CD14-positive monocyte (primary cell): ENCODE data around the gene ELP2. TPM values are rescaled to one million over a fixed set of nuclear protein-coding genes. Genes with fewer than 3 reads are reported as not detected.

Experiments used
- DNase-seq, 3 donors: peaks; one replicate each; pipeline ENCODE4 v3.0.0-alpha.2; 2011 to 2022
- H2AFZ ChIP-seq: 2 replicates; pipeline ENCODE4 v1.6.0; 2012; ENCODE audit warnings: mild to moderate bottlenecking, low read depth, low read length, inconsistent platforms; ENCODE audit not compliant: insufficient read depth, poor library complexity, severe bottlenecking
- H3K27ac ChIP-seq, 2 donors: 1 replicate in 1 of 2; 2 replicates in 1 of 2; pipeline ENCODE4 v1.5.1; 2012 to 2013; ENCODE audit warnings: low read length in 2 of 2, control low read depth in 1 of 2, inconsistent platforms in 1 of 2, low read depth in 1 of 2, mild to moderate bottlenecking in 1 of 2
- H3K27me3 ChIP-seq, 2 donors: one replicate each; pipeline versions ENCODE4 v1.6.0 to v1.6.1; 2011 to 2013; ENCODE audit warnings: low read length in 2 of 2; ENCODE audit not compliant: control insufficient read depth in 2 of 2, insufficient read depth in 2 of 2
- H3K36me3 ChIP-seq, 2 donors: replicated peaks in 1 of 2; 1 replicate in 1 of 2; 2 replicates in 1 of 2; pipeline versions ENCODE4 v1.5.1 to v1.6.1; 2012 to 2013; ENCODE audit warnings: low read length in 2 of 2, control low read depth in 1 of 2, inconsistent platforms in 1 of 2, mild to moderate bottlenecking in 1 of 2; ENCODE audit not compliant: insufficient read depth in 2 of 2, control insufficient read depth in 1 of 2
- H3K4me1 ChIP-seq, 2 donors: 1 replicate in 1 of 2; 2 replicates in 1 of 2; pipeline versions ENCODE4 v1.5.1 to v1.6.1; 2012 to 2013; ENCODE audit warnings: low read length in 2 of 2, control low read depth in 1 of 2, inconsistent platforms in 1 of 2, mild to moderate bottlenecking in 1 of 2, moderate library complexity in 1 of 2; ENCODE audit not compliant: insufficient read depth in 2 of 2, control insufficient read depth in 1 of 2
- H3K4me2 ChIP-seq: replicated peaks from 2 replicates; pipeline ENCODE3; 2012; ENCODE audit warnings: low read length, moderate library complexity, mild to moderate bottlenecking; ENCODE audit not compliant: poor library complexity, severe bottlenecking; ENCODE audit errors: extremely low read depth
- H3K4me3 ChIP-seq, 3 experiments: fragments of 200-600 bp in 1 of 3; sonication (generic) in 1 of 3; replicated peaks in 1 of 3; 1 replicate in 2 of 3; 2 replicates in 1 of 3; pipeline ENCODE4 v1.5.1; 2011 to 2013; ENCODE audit warnings: low read length in 3 of 3, mild to moderate bottlenecking in 3 of 3, control low read depth in 2 of 3, low read depth in 2 of 3, inconsistent platforms in 1 of 3, moderate library complexity in 1 of 3
- H3K79me2 ChIP-seq: 2 replicates; pipeline ENCODE4 v1.6.0; 2012; ENCODE audit warnings: mild to moderate bottlenecking, control low read depth, inconsistent platforms, low read length, moderate library complexity; ENCODE audit not compliant: insufficient read depth
- H3K9ac ChIP-seq: 2 replicates; pipeline ENCODE4 v1.6.0; 2017; ENCODE audit warnings: low read length, mild to moderate bottlenecking; ENCODE audit not compliant: insufficient read depth, poor library complexity, severe bottlenecking
- H3K9me3 ChIP-seq, 2 donors: replicated peaks in 1 of 2; 1 replicate in 1 of 2; 2 replicates in 1 of 2; pipeline versions ENCODE4 v1.5.1 to v1.6.1; 2012 to 2013; ENCODE audit warnings: low read length in 2 of 2, control low read depth in 1 of 2; ENCODE audit not compliant: control insufficient read depth in 1 of 2, insufficient read depth in 1 of 2
- H4K20me1 ChIP-seq: 2 replicates; pipeline ENCODE4 v1.6.0; 2012; ENCODE audit warnings: mild to moderate bottlenecking, low read length, control low read depth, moderate library complexity; ENCODE audit not compliant: insufficient read depth
- H3K27ac Mint-ChIP-seq, 7 donors: one replicate each; pipeline ENCODE4 v1.8.0; 2020; ENCODE audit warnings: mild to moderate bottlenecking in 7 of 7, mixed read lengths in 7 of 7, moderate library complexity in 6 of 7, inconsistent platforms in 2 of 7
- H3K27me3 Mint-ChIP-seq, 3 donors: one replicate each; pipeline ENCODE4 v1.8.0; 2021 to 2022; ENCODE audit warnings: low read depth in 3 of 3, mild to moderate bottlenecking in 3 of 3, mixed read lengths in 3 of 3, moderate library complexity in 3 of 3, inconsistent platforms in 1 of 3
- H3K36me3 Mint-ChIP-seq, 2 donors: one replicate each; pipeline ENCODE4 v1.8.0; 2020; ENCODE audit warnings: mixed read lengths in 2 of 2, inconsistent platforms in 1 of 2, mild to moderate bottlenecking in 1 of 2
- H3K4me1 Mint-ChIP-seq: one replicate; pipeline ENCODE4 v1.8.0; 2020; ENCODE audit warnings: mild to moderate bottlenecking, mixed read lengths
- H3K4me3 Mint-ChIP-seq, 2 donors: one replicate each; pipeline ENCODE4 v1.8.0; 2020; ENCODE audit warnings: mild to moderate bottlenecking in 2 of 2, mixed read lengths in 2 of 2, moderate library complexity in 1 of 2
- H3K9me3 Mint-ChIP-seq, 7 donors: one replicate each; pipeline ENCODE4 v1.8.0; 2020 to 2022; ENCODE audit warnings: mixed read lengths in 7 of 7, mild to moderate bottlenecking in 6 of 7, moderate library complexity in 6 of 7, inconsistent platforms in 2 of 7
- whole genome bisulfite sequencing: methylation state at CpG from one replicate; pipeline ENCODE4 v1.1.5; 2013; ENCODE audit warnings: missing lambda C conversion rate; ENCODE audit not compliant: insufficient coverage; 5-methylcytosine and 5-hydroxymethylcytosine counted together
- intact Hi-C, 2 donors: fragments of 100-400 bp; cut with micrococcal nuclease; formaldehyde crosslinking; loops; one replicate each; pipeline versions ENCODE4 v1.15.0 to v1.15.1; 2023
- polyA plus RNA-seq, 3 donors: library from polyadenylated mRNA; depleted of rRNA in 1 of 3; unstranded in 2 of 3; stranded (reverse) in 1 of 3; fragments of 300-500 nt in 2 of 3; fragments of >200 nt in 1 of 3; fragmentation: Illumina TruSeq in 2 of 3; gene quantifications; 1 replicate in 2 of 3; 2 replicates in 1 of 3; pipeline ENCODE4 v1.2.3, GENCODE V29; 2012 to 2021
- TF ChIP-seq, protein P1 (sequence below): fragments of 200-600 bp; IDR thresholded peaks from one replicate; pipeline ENCODE4 v1.8.0; 2022; ENCODE audit warnings: antibody characterized with exemption, mild to moderate bottlenecking

Gene ELP2
- polyA plus RNA-seq, 3 donors: 24.8 to 52.5 (median 27.1) TPM

DNA sequence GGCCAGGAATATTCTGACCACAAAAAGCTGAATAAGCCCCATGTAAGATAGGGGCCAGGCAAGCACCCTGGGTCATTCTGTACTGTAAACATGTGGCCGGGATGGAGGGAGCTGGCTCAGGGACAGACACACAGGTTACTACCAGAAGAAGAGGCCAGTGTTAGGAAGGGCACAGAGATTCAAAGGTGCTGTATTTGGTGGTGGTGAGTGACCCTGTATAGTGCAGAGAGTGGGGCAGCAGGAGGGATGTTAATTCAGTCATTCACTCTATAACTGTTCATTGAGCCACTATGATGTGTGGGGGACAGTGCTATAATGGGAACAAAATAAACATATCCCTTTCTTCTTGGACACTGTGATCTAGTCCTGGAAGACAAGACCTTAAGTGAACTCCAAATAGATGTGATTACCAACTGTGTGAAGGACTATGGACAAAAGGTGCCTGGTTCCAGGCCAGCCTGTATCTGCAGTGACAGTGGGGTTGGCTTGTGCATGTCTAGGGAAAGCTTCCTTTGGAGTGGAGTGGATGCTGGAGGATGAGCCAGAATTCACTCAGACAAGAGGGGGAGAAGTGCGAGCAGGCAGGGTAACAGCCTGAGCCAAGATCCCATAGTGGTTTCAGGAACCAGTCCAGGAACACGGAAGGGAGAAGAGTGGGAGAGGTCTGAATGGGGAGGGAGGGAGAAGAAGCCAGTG, 65.9 kb downstream of the ELP2 start:
- WGBS: 79% methylated on average over 3 of the region's 3 CpGs
- Mint-ChIP-seq H3K36me3 (no peaks in the 10 kb centered on the region), H3K27ac (peak overlapping the region in 1 of 7 donors; percentile 20), H3K27me3 (peaks cover 4 to 10% (median 6%) of the 10 kb centered on the region in 3 donors), H3K9me3 (peaks cover 0 to 3% (median 0%) of the 10 kb centered on the region in 7 donors), H3K4me1 (no peaks in the 10 kb centered on the region), H3K4me3 (no peak overlapping the region)
- Histone ChIP-seq H3K4me3 (no peak overlapping the region), H3K79me2 (no peaks in the 10 kb centered on the region), H3K9ac (no peak overlapping the region), H3K27me3 (no peaks in the 10 kb centered on the region), H3K4me1 (no peaks in the 10 kb centered on the region), H2AFZ (no peak overlapping the region), H3K4me2 (no peak overlapping the region), H3K36me3 (no peaks in the 10 kb centered on the region), H3K27ac (no peak overlapping the region), H3K9me3 (no peaks in the 10 kb centered on the region), H4K20me1 (no peaks in the 10 kb centered on the region)
- intact Hi-C loops: no loop called here
- TF ChIP-seq, protein P1, sequence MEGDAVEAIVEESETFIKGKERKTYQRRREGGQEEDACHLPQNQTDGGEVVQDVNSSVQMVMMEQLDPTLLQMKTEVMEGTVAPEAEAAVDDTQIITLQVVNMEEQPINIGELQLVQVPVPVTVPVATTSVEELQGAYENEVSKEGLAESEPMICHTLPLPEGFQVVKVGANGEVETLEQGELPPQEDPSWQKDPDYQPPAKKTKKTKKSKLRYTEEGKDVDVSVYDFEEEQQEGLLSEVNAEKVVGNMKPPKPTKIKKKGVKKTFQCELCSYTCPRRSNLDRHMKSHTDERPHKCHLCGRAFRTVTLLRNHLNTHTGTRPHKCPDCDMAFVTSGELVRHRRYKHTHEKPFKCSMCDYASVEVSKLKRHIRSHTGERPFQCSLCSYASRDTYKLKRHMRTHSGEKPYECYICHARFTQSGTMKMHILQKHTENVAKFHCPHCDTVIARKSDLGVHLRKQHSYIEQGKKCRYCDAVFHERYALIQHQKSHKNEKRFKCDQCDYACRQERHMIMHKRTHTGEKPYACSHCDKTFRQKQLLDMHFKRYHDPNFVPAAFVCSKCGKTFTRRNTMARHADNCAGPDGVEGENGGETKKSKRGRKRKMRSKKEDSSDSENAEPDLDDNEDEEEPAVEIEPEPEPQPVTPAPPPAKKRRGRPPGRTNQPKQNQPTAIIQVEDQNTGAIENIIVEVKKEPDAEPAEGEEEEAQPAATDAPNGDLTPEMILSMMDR: no peak
- DNase-seq: no peak

DNA sequence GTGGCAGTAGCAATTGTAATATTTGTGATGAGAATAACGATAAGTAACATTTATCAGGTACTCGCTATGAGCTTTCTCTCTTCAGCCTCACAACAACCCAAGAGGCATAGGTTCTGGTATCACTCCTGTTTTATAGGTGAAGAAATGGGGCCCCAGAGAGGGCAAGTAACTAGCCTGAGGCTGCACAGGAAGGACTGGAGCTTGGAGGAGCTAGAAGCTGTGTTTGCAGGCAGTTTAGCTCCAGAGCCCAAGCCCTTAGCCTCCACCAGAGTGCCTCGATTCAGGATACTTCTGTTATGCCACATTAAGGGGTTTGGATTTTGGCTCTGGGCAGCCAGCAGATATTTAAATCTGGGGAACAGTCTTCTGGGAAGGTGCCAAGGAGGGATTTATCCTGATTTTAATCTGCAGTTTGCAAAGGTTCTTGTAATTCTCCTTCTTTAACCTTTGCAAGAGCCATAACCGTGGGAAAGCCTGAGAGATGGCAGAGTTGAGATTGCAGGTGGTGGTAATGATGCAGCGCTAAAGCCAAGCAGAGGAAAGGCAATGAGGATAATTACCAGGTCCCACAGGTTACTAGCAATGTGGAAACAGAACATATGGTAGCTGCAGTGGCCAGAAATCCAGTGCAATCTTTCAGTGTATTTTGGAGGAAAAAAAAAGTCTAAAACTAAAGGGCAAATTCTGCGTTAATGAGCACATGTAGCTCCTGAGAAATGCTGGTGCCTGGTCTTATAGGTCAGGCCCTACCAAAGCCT, 66.7 kb downstream of the ELP2 start:
- WGBS: 87% methylated on average over 4 of the region's 6 CpGs
- H3K79me2 ChIP-seq: no peaks in the 10 kb centered on the region
- H3K9me3 ChIP-seq: no peaks in the 10 kb centered on the region
- H3K27me3 ChIP-seq: no peaks in the 10 kb centered on the region
- no peak overlapping the region for H3K9ac ChIP-seq
- H3K4me3 ChIP-seq: no peak overlapping the region
- H3K4me2 ChIP-seq: no peak overlapping the region
- no peaks in the 10 kb centered on the region for H3K4me1 ChIP-seq
- H3K27ac ChIP-seq: no peak overlapping the region
- no peaks in the 10 kb centered on the region for H3K36me3 ChIP-seq
- DNase-seq: no peak
- peaks cover 4 to 9% (median 5%) of the 10 kb centered on the region in 3 donors for H3K27me3 Mint-ChIP-seq
- no peak overlapping the region for H2AFZ ChIP-seq
- H3K4me3 Mint-ChIP-seq: no peak overlapping the region
- H3K36me3 Mint-ChIP-seq: no peaks in the 10 kb centered on the region
- H3K4me1 Mint-ChIP-seq: no peaks in the 10 kb centered on the region
- intact Hi-C loops: no loop called here
- TF ChIP-seq, protein P1: no peak
- H3K9me3 Mint-ChIP-seq: peaks cover 0 to 3% (median 0%) of the 10 kb centered on the region in 7 donors
- no peaks in the 10 kb centered on the region for H4K20me1 ChIP-seq
- H3K27ac Mint-ChIP-seq: no peak overlapping the region
